ENCODE measurements around the gene ATP9A.

Gene ATP9A

DNA sequence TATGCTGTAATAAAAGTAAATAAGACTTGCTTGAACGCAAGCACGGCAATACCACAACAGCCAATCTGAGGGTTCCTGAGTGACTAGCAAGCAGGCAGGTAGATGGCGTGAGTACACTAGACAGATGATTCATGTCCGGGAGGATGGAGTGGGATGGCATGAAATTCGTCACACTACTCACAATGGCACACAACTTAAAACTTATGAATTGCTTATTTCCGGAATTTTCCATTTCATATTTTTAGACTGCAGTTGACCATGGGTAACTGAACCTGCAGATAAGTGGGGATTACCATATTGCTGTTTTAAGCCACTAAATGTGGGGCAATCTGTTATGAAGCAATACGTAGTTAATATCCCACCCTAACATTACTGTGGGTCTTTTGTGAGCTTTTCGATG is 132.1 kb downstream of the ATP9A start:
- TF ChIP-seq CTCF (IDR thresholded peaks at IDR 0.05; ENCODE audit: control insufficient read depth, extremely low read depth, insufficient read depth), result no peak
- H3K4me3 ChIP-seq (ENCODE audit: low read depth, low read length), result no peak overlapping the region
- DNase-seq (ENCODE audit: low read depth), result no peak

GRCh38 chr20:51635680-51636079 is 132.5 kb downstream of the ATP9A start:
- no peak overlapping the region for H3K4me3 ChIP-seq (ENCODE audit: low read depth, low read length)
- TF ChIP-seq CTCF (IDR thresholded peaks at IDR 0.05; ENCODE audit: control insufficient read depth, extremely low read depth, insufficient read depth), result no peak
- DNase-seq (ENCODE audit: low read depth), result no peak

DNA sequence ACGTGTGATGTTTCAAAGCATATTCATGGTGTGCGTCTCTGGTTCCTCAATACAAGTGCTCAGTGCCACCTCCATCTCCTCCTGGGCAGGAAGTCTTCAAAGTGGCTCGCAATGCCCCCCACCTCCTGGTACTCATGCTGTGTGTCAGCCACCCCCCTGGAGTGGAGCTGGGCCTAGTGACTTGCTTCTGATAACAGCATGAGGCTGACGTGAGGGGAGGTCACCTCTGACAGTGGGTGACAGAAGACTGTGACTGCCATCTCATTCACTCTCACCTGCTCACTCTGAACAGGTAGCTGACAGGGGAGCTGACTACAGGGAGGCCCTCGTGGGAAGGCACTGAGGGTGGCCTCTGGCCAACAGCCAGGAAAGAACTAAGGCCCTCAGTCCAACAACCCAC is 133.3 kb downstream of the ATP9A start:
- no peak overlapping the region for H3K4me3 ChIP-seq (ENCODE audit: low read depth, low read length)
- DNase-seq (ENCODE audit: low read depth), result no peak
- TF ChIP-seq CTCF (IDR thresholded peaks at IDR 0.05; ENCODE audit: control insufficient read depth, extremely low read depth, insufficient read depth), result no peak

DNA sequence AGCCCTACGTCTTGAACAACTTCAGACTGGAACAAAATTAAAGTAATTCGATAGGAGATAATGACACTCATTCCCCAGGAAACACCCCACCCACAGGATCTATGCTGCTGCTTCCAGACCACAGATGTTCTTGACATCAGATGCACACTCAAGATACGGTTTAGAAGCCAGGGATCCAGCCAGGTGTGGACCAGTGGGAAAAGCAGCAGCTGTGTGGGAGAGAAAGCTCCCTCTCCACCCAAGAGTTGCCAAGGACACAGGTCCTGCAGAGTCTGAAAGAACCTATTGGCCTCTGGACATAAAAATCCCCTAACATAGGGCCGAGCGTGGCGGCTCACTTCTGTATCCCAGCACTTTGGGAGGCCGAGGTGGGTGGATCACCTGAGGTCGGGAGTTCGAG is 133.9 kb downstream of the ATP9A start:
- TF ChIP-seq CTCF (IDR thresholded peaks at IDR 0.05; ENCODE audit: control insufficient read depth, extremely low read depth, insufficient read depth), result no peak
- DNase-seq (ENCODE audit: low read depth), result no peak
- H3K4me3 ChIP-seq (ENCODE audit: low read depth, low read length), result no peak overlapping the region

DNA sequence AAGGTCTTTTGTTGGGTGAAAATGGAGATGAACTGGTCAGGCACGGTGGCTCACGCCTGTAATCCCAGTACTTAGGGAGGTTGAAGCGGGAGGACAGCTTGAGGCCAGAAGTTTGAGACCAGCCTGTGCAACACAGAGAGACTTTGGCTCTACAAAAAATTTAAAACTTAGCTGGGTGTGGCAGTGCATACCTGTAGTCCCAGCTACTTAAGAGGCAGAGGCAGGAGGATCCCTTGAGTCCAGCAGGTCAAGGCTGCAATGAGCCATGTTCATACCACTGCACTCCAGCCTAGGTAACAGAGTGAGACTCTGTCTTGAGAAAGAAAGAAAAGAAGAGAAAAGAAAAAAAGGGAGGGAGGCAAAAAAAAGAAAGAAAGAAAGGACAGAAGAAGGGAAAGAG is 134.8 kb downstream of the ATP9A start:
- DNase-seq (ENCODE audit: low read depth), result no peak
- H3K4me3 ChIP-seq (ENCODE audit: low read depth, low read length), result no peak overlapping the region
- no peak for TF ChIP-seq CTCF (IDR thresholded peaks at IDR 0.05; ENCODE audit: control insufficient read depth, extremely low read depth, insufficient read depth)

DNA sequence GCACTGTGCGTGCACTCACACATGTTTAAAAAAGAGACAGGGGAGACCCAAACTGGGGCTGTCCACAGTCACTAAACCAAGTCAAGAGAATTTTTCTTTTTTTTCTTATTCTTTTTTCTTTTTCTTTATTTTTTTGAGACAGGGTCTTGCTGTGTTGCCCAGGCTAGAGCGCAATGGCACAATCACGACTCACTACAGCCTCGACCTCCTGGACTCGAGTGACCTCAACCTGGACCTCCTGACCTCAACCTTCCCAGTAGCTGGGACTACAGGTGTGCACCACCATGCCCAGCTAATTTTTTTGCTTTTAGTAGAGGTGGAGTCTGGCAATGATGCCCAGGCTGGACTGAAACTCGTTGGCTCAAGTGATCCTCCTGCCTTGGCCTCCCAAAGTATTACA is 136.2 kb downstream of the ATP9A start:
- no peak for TF ChIP-seq CTCF (IDR thresholded peaks at IDR 0.05; ENCODE audit: control insufficient read depth, extremely low read depth, insufficient read depth)
- H3K4me3 ChIP-seq (ENCODE audit: low read depth, low read length), result no peak overlapping the region
- no peak for DNase-seq (ENCODE audit: low read depth)

DNA sequence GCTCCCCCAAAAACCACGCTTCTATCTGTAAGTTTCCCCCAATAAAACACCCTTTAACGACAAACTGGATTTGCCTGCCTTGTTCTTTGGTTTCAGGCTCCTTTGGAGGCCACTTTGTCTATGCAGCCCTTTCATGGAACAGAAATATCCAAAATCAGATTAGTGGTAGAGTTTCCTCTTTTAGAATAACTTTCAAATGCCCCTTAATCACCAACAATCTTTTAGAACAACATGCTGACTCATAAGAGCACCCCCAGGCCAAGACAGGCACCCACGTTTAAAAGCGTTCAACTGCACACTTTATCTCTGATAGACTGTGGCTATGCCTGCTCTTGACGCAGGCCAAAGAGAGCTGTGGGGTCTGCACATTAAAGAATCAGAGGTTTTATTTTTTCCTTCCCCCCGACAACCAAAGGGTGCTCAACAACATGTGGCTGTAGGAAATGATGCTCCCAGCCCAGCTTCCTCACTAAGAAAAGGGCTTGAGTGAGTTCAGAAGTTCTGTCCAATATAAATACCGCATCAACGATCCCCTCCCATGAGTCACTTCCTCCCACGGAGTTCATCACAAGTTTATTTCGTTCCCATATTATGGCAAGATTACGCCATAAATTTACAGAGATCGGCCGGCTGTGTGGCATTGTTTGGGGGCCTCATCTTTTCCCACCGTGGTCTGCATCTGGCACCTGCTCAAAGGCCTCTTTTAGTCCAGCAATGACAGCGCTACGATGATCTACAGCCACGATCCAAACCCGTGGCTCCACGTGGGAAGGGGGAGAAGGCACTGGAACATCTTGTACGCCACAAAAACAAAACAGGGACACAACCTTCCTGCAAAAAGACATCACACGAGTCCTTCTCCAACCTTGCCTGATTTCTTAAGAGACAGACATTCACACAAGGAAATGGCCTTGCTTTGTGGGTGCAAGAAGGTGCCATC is 136.9 kb downstream of the ATP9A start:
- no peak for TF ChIP-seq CTCF (IDR thresholded peaks at IDR 0.05; ENCODE audit: control insufficient read depth, extremely low read depth, insufficient read depth)
- DNase-seq (ENCODE audit: low read depth), result no peak
- no peak overlapping the region for H3K4me3 ChIP-seq (ENCODE audit: low read depth, low read length)

All from LNCaP clone FGC (cell line).